Neural cell (in vitro differentiated cells): ENCODE data around the gene CDC37L1. TPM values are rescaled to one million over a fixed set of nuclear protein-coding genes. Genes with fewer than 3 reads are reported as not detected.

ENCODE experiments used
- H2AFZ ChIP-seq: fragments of 200-600, 300-800 bp; sonication (generic), shearing (Covaris generic); 2 replicates; pipeline ENCODE4 v1.6.0; 2014; ENCODE audit warnings: low read depth, mild to moderate bottlenecking, antibody characterized with exemption, low read length, moderate library complexity
- H3F3A ChIP-seq: fragments of 200-600 bp; shearing (Covaris generic); 2 replicates; pipeline ENCODE4 v1.6.1; 2016; ENCODE audit warnings: mild to moderate bottlenecking, moderate library complexity, mixed read lengths, antibody characterized with exemption, low read length; ENCODE audit not compliant: insufficient read depth, poor library complexity, severe bottlenecking
- H3K27ac ChIP-seq: fragments of 200-600, 300-800 bp; sonication (generic), shearing (Covaris generic); 2 replicates; pipeline ENCODE4 v1.5.1; 2014; ENCODE audit warnings: mild to moderate bottlenecking, low read length, moderate library complexity
- H3K27me3 ChIP-seq: fragments of 300-800, 200-600 bp; sonication (generic), shearing (Covaris generic); 2 replicates; pipeline ENCODE4 v1.6.0; 2014; ENCODE audit warnings: mild to moderate bottlenecking, low read depth, low read length, moderate library complexity; ENCODE audit not compliant: insufficient read depth
- H3K36me3 ChIP-seq: fragments of 300-800, 200-600 bp; sonication (generic), shearing (Covaris generic); 2 replicates; pipeline ENCODE4 v1.5.1; 2014; ENCODE audit warnings: mild to moderate bottlenecking, antibody characterized with exemption, low read length, moderate library complexity; ENCODE audit not compliant: insufficient read depth
- H3K4me2 ChIP-seq: fragments of 300-800, 200-600 bp; sonication (generic), shearing (Covaris generic); 2 replicates; pipeline ENCODE4 v1.6.0; 2014; ENCODE audit warnings: mild to moderate bottlenecking, low read length
- H3K4me3 ChIP-seq: fragments of 300-800, 200-600 bp; sonication (generic), shearing (Covaris generic); 2 replicates; pipeline ENCODE4 v1.5.1; 2014; ENCODE audit warnings: mild to moderate bottlenecking, low read length, moderate library complexity
- H3K79me2 ChIP-seq: fragments of 200-600 bp; shearing (Covaris generic); replicated peaks from 2 replicates; pipeline ENCODE4 v1.6.0; 2014; ENCODE audit warnings: mild to moderate bottlenecking, low read length, moderate library complexity; ENCODE audit not compliant: insufficient read depth
- H3K9ac ChIP-seq: fragments of 300-800, 200-600 bp; sonication (generic), shearing (Covaris generic); 2 replicates; pipeline ENCODE4 v1.6.1; 2016; ENCODE audit warnings: mild to moderate bottlenecking, low read length, mixed read lengths
- H3K9me2 ChIP-seq: fragments of 200-600 bp; shearing (Covaris generic); 2 replicates; pipeline ENCODE4 v1.6.1; 2016; ENCODE audit warnings: mild to moderate bottlenecking, low read length, mixed read lengths; ENCODE audit not compliant: insufficient read depth
- H3K9me3 ChIP-seq: fragments of 200-600, 300-800 bp; sonication (generic), shearing (Covaris generic); 2 replicates; pipeline ENCODE4 v1.6.1; 2016; ENCODE audit warnings: mild to moderate bottlenecking, mixed run types, low read length, moderate library complexity, mixed read lengths
- H4K20me1 ChIP-seq: fragments of 200-600 bp; shearing (Covaris generic); 2 replicates; pipeline ENCODE4 v1.6.1; 2016; ENCODE audit warnings: mild to moderate bottlenecking, mixed run types; ENCODE audit not compliant: insufficient read depth
- CTCF ChIP-seq: fragments of 450-650 bp; IDR thresholded peaks from 2 replicates; pipeline ENCODE4 v1.5.1; 2014; ENCODE audit warnings: antibody characterized with exemption, mild to moderate bottlenecking, moderate library complexity; ENCODE audit not compliant: poor library complexity, severe bottlenecking
- EP300 ChIP-seq: fragments of 450-650 bp; conservative IDR thresholded peaks from 2 replicates; pipeline ENCODE4 v1.6.1; 2014; ENCODE audit warnings: antibody characterized with exemption, mild to moderate bottlenecking, moderate library complexity; ENCODE audit not compliant: poor library complexity, severe bottlenecking
- EZH2 ChIP-seq: fragments of 200-600, 300-800 bp; shearing (Covaris generic), sonication (generic); IDR thresholded peaks from 2 replicates; pipeline ENCODE4 v1.6.1; 2014; ENCODE audit warnings: antibody characterized with exemption, low read length, borderline replicate concordance, mild to moderate bottlenecking; ENCODE audit not compliant: insufficient read depth, poor library complexity, severe bottlenecking
- MXI1 ChIP-seq: fragments of 450-650 bp; conservative IDR thresholded peaks from 2 replicates; pipeline ENCODE4 v1.6.1; 2014; ENCODE audit warnings: antibody characterized with exemption, mild to moderate bottlenecking; ENCODE audit not compliant: poor library complexity, severe bottlenecking
- POLR2AphosphoS5 ChIP-seq: IDR thresholded peaks from 2 replicates; pipeline ENCODE4 v1.6.1; 2012
- RAD21 ChIP-seq: fragments of 450-650 bp; conservative IDR thresholded peaks from 2 replicates; pipeline ENCODE4 v1.6.1; 2014; ENCODE audit warnings: antibody characterized with exemption, mild to moderate bottlenecking, moderate library complexity
- REST ChIP-seq: IDR thresholded peaks from 2 replicates; pipeline ENCODE4 v1.6.1; 2012; ENCODE audit warnings: borderline replicate concordance
- SMC3 ChIP-seq: fragments of 450-650 bp; conservative IDR thresholded peaks from 2 replicates; pipeline ENCODE4 v1.6.1; 2014; ENCODE audit warnings: antibody characterized with exemption, mild to moderate bottlenecking, moderate library complexity; ENCODE audit not compliant: poor library complexity
- TAF1 ChIP-seq: IDR thresholded peaks from 2 replicates; pipeline ENCODE4 v1.6.1; 2012; ENCODE audit warnings: low read depth
- polyA plus RNA-seq: library from polyadenylated mRNA; depleted of rRNA; stranded (reverse); fragments of >200 nt; gene quantifications from 2 replicates; pipeline ENCODE4 v1.2.3, GENCODE V29; 2014

The CDC37L1 gene
- polyA plus RNA-seq, 1 donor from 2014 or later, result 34.7 TPM

GRCh38 chr9:4716163-4716562 is 36.8 kb downstream of the CDC37L1 start:
- Histone ChIP-seq H3K36me3 (peaks cover 12% of the 10 kb centered on the region), H3K27ac (no peak overlapping the region), H3K4me2 (no peak overlapping the region)

GRCh38 chr9:4717815-4718214 is 38.4 kb downstream of the CDC37L1 start:
- no peak overlapping the region for H3K27ac ChIP-seq
- no peak overlapping the region for H3K9ac ChIP-seq
- no peaks in the 10 kb centered on the region for H3K9me2 ChIP-seq
- H3K79me2 ChIP-seq, result no peaks in the 10 kb centered on the region
- no peak overlapping the region for H3K4me3 ChIP-seq
- no peaks in the 10 kb centered on the region for H3K9me3 ChIP-seq
- H3K27me3 ChIP-seq, result no peaks in the 10 kb centered on the region
- H3K36me3 ChIP-seq, result peaks cover 12% of the 10 kb centered on the region
- H4K20me1 ChIP-seq, result no peaks in the 10 kb centered on the region
- H2AFZ ChIP-seq, result no peak overlapping the region
- H3K4me2 ChIP-seq, result no peak overlapping the region
- no peaks in the 10 kb centered on the region for H3F3A ChIP-seq
- no peak for TF ChIP-seq SMC3
- no peak for TF ChIP-seq REST
- no peak for TF ChIP-seq POLR2AphosphoS5
- TF ChIP-seq TAF1, result no peak
- no peak for TF ChIP-seq EP300
- no peak for TF ChIP-seq RAD21
- TF ChIP-seq CTCF, result no peak

More at GRCh38 chr9:4716163-4716562, 36.8 kb downstream of the CDC37L1 start:
- H3K9me2 ChIP-seq, result no peaks in the 10 kb centered on the region
- no peak overlapping the region for H3K9ac ChIP-seq
- no peaks in the 10 kb centered on the region for H4K20me1 ChIP-seq
- no peaks in the 10 kb centered on the region for H3K27me3 ChIP-seq
- H3F3A ChIP-seq, result no peaks in the 10 kb centered on the region
- H2AFZ ChIP-seq, result no peak overlapping the region
- H3K79me2 ChIP-seq, result no peaks in the 10 kb centered on the region
- H3K9me3 ChIP-seq, result no peaks in the 10 kb centered on the region
- H3K4me3 ChIP-seq, result no peak overlapping the region
- TF ChIP-seq EZH2 (no peak), CTCF (no peak), POLR2AphosphoS5 (no peak), RAD21 (no peak), TAF1 (no peak), MXI1 (no peak), REST (no peak), EP300 (no peak), SMC3 (no peak)
